CD4-positive, alpha-beta T cell (primary cell): ENCODE measurements around the gene MPRIP. TPM values are rescaled to one million over a fixed set of nuclear protein-coding genes. Genes with fewer than 3 reads are reported as not detected.

Experiments
- ATAC-seq: fragments of 200-7000 bp; cut with Tn5 transposase; one replicate; pipeline ENCODE4 v1.10.0; 2022; ENCODE audit warnings: mild to moderate bottlenecking; ENCODE audit not compliant: poor library complexity
- CTCF ChIA-PET: fragments of 350-600 bp; sonication (Branson Sonifier 250); formaldehyde crosslinking; loops from one replicate; lab custom pipeline; 2021; ENCODE audit warnings: antibody characterized with exemption, inconsistent platforms; lab: Charles Lee
- POLR2A ChIA-PET: fragments of 350-600 bp; sonication (Branson Sonifier 250); formaldehyde crosslinking; loops from one replicate; lab custom pipeline; 2021; ENCODE audit warnings: antibody characterized with exemption, inconsistent platforms; lab: Charles Lee
- DNase-seq, 14 experiments: peaks; one replicate each; pipeline ENCODE4 v3.0.0-alpha.2; 2013 to 2020; ENCODE audit warnings: mixed read lengths in 2 of 14
- H3K27ac ChIP-seq, 2 donors: one replicate each; pipeline versions ENCODE4 v1.5.1 to v1.7.0; 2013; ENCODE audit warnings: low read length in 2 of 2, low read depth in 1 of 2, mild to moderate bottlenecking in 1 of 2
- H3K27me3 ChIP-seq, 2 experiments: 1 replicate in 1 of 2; 2 replicates in 1 of 2; pipeline versions ENCODE4 v1.6.1 to v1.7.0; 2013; ENCODE audit warnings: low read length in 2 of 2, control low read depth in 1 of 2, mild to moderate bottlenecking in 1 of 2, moderate library complexity in 1 of 2; ENCODE audit not compliant: insufficient read depth in 2 of 2, control insufficient read depth in 1 of 2
- H3K36me3 ChIP-seq: one replicate; pipeline ENCODE4 v1.6.1; 2013; ENCODE audit warnings: low read length, control low read depth; ENCODE audit not compliant: insufficient read depth
- H3K4me1 ChIP-seq: one replicate; pipeline ENCODE4 v1.6.1; 2013; ENCODE audit warnings: low read length, control low read depth; ENCODE audit not compliant: insufficient read depth
- H3K4me3 ChIP-seq: one replicate; pipeline ENCODE4 v1.5.1; 2013; ENCODE audit warnings: mild to moderate bottlenecking, low read length, moderate library complexity
- H3K9me3 ChIP-seq, 2 experiments: 1 replicate in 1 of 2; 2 replicates in 1 of 2; pipeline versions ENCODE4 v1.6.1 to v1.7.0; 2013; ENCODE audit warnings: low read length in 2 of 2, mild to moderate bottlenecking in 2 of 2, control low read depth in 1 of 2, moderate library complexity in 1 of 2; ENCODE audit not compliant: control insufficient read depth in 1 of 2, insufficient read depth in 1 of 2
- H3K27ac Mint-ChIP-seq: one replicate; pipeline ENCODE4 v1.8.0; 2020; ENCODE audit warnings: mixed read lengths
- H3K27me3 Mint-ChIP-seq: one replicate; pipeline ENCODE4 v1.8.0; 2021; ENCODE audit warnings: mixed read lengths
- H3K36me3 Mint-ChIP-seq: one replicate; pipeline ENCODE4 v1.8.0; 2021; ENCODE audit warnings: low read depth, mixed read lengths
- H3K4me1 Mint-ChIP-seq: one replicate; pipeline ENCODE4 v1.8.0; 2021; ENCODE audit warnings: low read depth, mixed read lengths
- H3K4me3 Mint-ChIP-seq: one replicate; pipeline ENCODE4 v1.8.0; 2020; ENCODE audit warnings: mild to moderate bottlenecking, mixed read lengths
- H3K9me3 Mint-ChIP-seq: one replicate; pipeline ENCODE4 v1.8.0; 2020; ENCODE audit warnings: mixed read lengths
- CTCF ChIP-seq: fragments of 200-600 bp; IDR thresholded peaks from one replicate; pipeline ENCODE4 v1.8.0; 2022; ENCODE audit warnings: antibody characterized with exemption, mild to moderate bottlenecking
- intact Hi-C, 2 experiments: fragments of 100-400 bp; cut with DNase I in 1 of 2; cut with micrococcal nuclease in 1 of 2; formaldehyde crosslinking; loops; one replicate each; pipeline versions ENCODE4 v1.15.1 to v1.9.0; 2023 to 2025; cut with DNase I, micrococcal nuclease
- total RNA-seq, 174 experiments: library from RNA in 2 of 174; stranded (reverse) in 2 of 174; gene quantifications; one replicate each; pipeline ENCODE4 v1.2.3 and lab custom pipeline; 2021 to 2026

MPRIP gene
- total RNA-seq, 2 experiments from 2014 or later = 176 to 188 TPM

- Histone ChIP-seq H3K9me3 (no peaks in the 10 kb centered on the region), H3K27me3 (no peaks in the 10 kb centered on the region), H3K36me3 (peaks cover 61% of the 10 kb centered on the region), H3K4me1 (no peaks in the 10 kb centered on the region), H3K27ac (no peak overlapping the region), H3K4me3 (no peak overlapping the region)
- no peaks in the 10 kb centered on the region for H3K9me3 Mint-ChIP-seq
- TF ChIP-seq CTCF = no peak
- no peak overlapping the region for H3K27ac Mint-ChIP-seq
- H3K4me1 Mint-ChIP-seq = no peaks in the 10 kb centered on the region
- no peak for ATAC-seq
- intact Hi-C loops = loop anchor here in 1 of 2 experiments (5.0 kb wide), 1 partner anchor 38 kb away; no protein-coding TSS in a partner anchor
- POLR2A ChIA-PET = no interaction called here
- H3K4me3 Mint-ChIP-seq = no peak overlapping the region
- CTCF ChIA-PET = no interaction called here
- H3K27me3 Mint-ChIP-seq = no peaks in the 10 kb centered on the region
- peaks cover 56% of the 10 kb centered on the region for H3K36me3 Mint-ChIP-seq
- no peak for DNase-seq
Measured at GRCh38 chr17:17215575-17215974, 173.3 kb downstream of the MPRIP start.

GRCh38 chr17:17216236-17216635 is 174.0 kb downstream of the MPRIP start:
- POLR2A ChIA-PET = no interaction called here
- Mint-ChIP-seq H3K4me1 (no peaks in the 10 kb centered on the region), H3K27me3 (no peaks in the 10 kb centered on the region), H3K4me3 (no peak overlapping the region), H3K9me3 (no peaks in the 10 kb centered on the region), H3K27ac (no peak overlapping the region), H3K36me3 (peaks cover 61% of the 10 kb centered on the region)
- Histone ChIP-seq H3K36me3 (peaks cover 68% of the 10 kb centered on the region), H3K27me3 (no peaks in the 10 kb centered on the region), H3K4me3 (no peak overlapping the region), H3K4me1 (no peaks in the 10 kb centered on the region), H3K27ac (no peak overlapping the region), H3K9me3 (no peaks in the 10 kb centered on the region)
- no peak for DNase-seq
- TF ChIP-seq CTCF = no peak
- intact Hi-C loops = loop anchor here in 1 of 2 experiments (5.0 kb wide), 1 partner anchor 39 kb away; no protein-coding TSS in a partner anchor
- CTCF ChIA-PET = no interaction called here
- no peak for ATAC-seq

- no peaks in the 10 kb centered on the region for H3K27me3 ChIP-seq
- intact Hi-C loops = loop anchor here in 1 of 2 experiments (5.0 kb wide), 1 partner anchor 39 kb away; no protein-coding TSS in a partner anchor
- POLR2A ChIA-PET = no interaction called here
- H3K9me3 ChIP-seq = no peaks in the 10 kb centered on the region
- no peaks in the 10 kb centered on the region for H3K27me3 Mint-ChIP-seq
- no peak overlapping the region for H3K4me3 ChIP-seq
- CTCF ChIA-PET = no interaction called here
- H3K4me1 ChIP-seq = no peaks in the 10 kb centered on the region
- H3K36me3 ChIP-seq = peaks cover 73% of the 10 kb centered on the region
- no peak overlapping the region for H3K27ac Mint-ChIP-seq
- no peak overlapping the region for H3K27ac ChIP-seq
- H3K4me1 Mint-ChIP-seq = no peaks in the 10 kb centered on the region
- DNase-seq (no peak), ATAC-seq (no peak)
- no peaks in the 10 kb centered on the region for H3K9me3 Mint-ChIP-seq
- no peak overlapping the region for H3K4me3 Mint-ChIP-seq
- peaks cover 67% of the 10 kb centered on the region for H3K36me3 Mint-ChIP-seq
- no peak for TF ChIP-seq CTCF
Measured at GRCh38 chr17:17216776-17217175, 174.5 kb downstream of the MPRIP start.
